ENCODE measurements around the gene SGO2. TPM values are rescaled to one million over a fixed set of nuclear protein-coding genes. Genes with fewer than 3 reads are reported as not detected.
"Not testable (repeated sequence)": the region's sequence is repeated elsewhere in the genome, so short reads cannot be mapped to it uniquely, and the experiment has no call there.

The SGO2 gene
- total RNA-seq, 2 donors from 2014 or later, result 7.6 to 19.5 TPM

GRCh38 chr2:200533754-200534153 is 7.7 kb downstream of the SGO2 start:
- Histone ChIP-seq H3K27ac (no peak overlapping the region), H3K27me3 (no peaks in the 10 kb centered on the region), H3K9ac (ENCODE audit: low read depth in 2 of 2, low read length in 2 of 2) (no peak overlapping the region), H3K36me3 (no peaks in the 10 kb centered on the region), H3K4me3 (no peak overlapping the region), H3K4me1 (no peaks in the 10 kb centered on the region), H3K9me3 (no peaks in the 10 kb centered on the region)
- DNase-seq, result no peak
- TF ChIP-seq CTCF (IDR thresholded peaks at IDR 0.05), result no peak
- intact Hi-C loops (cut with DNase I), result no loop called here

GRCh38 chr2:200534572-200534971 is 8.6 kb downstream of the SGO2 start:
- no peaks in the 10 kb centered on the region for H3K4me1 ChIP-seq
- H3K9ac ChIP-seq (ENCODE audit: low read depth in 2 of 2, low read length in 2 of 2), result no peak overlapping the region
- H3K9me3 ChIP-seq, result no peaks in the 10 kb centered on the region
- H3K27me3 ChIP-seq, result no peaks in the 10 kb centered on the region
- DNase-seq, result no peak
- H3K4me3 ChIP-seq, result no peak overlapping the region
- H3K27ac ChIP-seq, result no peak overlapping the region
- no peaks in the 10 kb centered on the region for H3K36me3 ChIP-seq
- intact Hi-C loops (cut with DNase I), result no loop called here
- TF ChIP-seq CTCF (IDR thresholded peaks at IDR 0.05), result no peak

GRCh38 chr2:200538139-200538538 is 12.1 kb downstream of the SGO2 start:
- H3K27me3 ChIP-seq, result no peaks in the 10 kb centered on the region
- H3K27ac ChIP-seq, result no peak overlapping the region
- intact Hi-C loops (cut with DNase I), result no loop called here

GRCh38 chr2:200540793-200541192 is 14.8 kb downstream of the SGO2 start:
- Histone ChIP-seq H3K9ac (ENCODE audit: low read depth in 2 of 2, low read length in 2 of 2) (no peak overlapping the region), H3K4me3 (no peak overlapping the region), H3K27ac (no peak overlapping the region), H3K4me1 (no peaks in the 10 kb centered on the region), H3K27me3 (no peaks in the 10 kb centered on the region), H3K9me3 (no peaks in the 10 kb centered on the region), H3K36me3 (no peaks in the 10 kb centered on the region)
- no peak for DNase-seq
- TF ChIP-seq CTCF (IDR thresholded peaks at IDR 0.05), result no peak
- intact Hi-C loops (cut with DNase I), result no loop called here

More at GRCh38 chr2:200538139-200538538, 12.1 kb downstream of the SGO2 start:
- H3K4me1 ChIP-seq, result no peaks in the 10 kb centered on the region
- H3K9me3 ChIP-seq, result no peaks in the 10 kb centered on the region
- H3K4me3 ChIP-seq, result no peak overlapping the region
- H3K9ac ChIP-seq (ENCODE audit: low read depth in 2 of 2, low read length in 2 of 2), result no peak overlapping the region
- H3K36me3 ChIP-seq, result no peaks in the 10 kb centered on the region
- TF ChIP-seq CTCF (IDR thresholded peaks at IDR 0.05), result no peak
- DNase-seq, result no peak

- intact Hi-C loops (cut with DNase I); H3K4me1 ChIP-seq; H3K4me3 ChIP-seq; H3K36me3 ChIP-seq; H3K9ac ChIP-seq (ENCODE audit: low read depth in 2 of 2, low read length in 2 of 2); DNase-seq; H3K9me3 ChIP-seq; H3K27ac ChIP-seq; H3K27me3 ChIP-seq: not testable (repeated sequence)
Measured at GRCh38 chr2:200566596-200566995, 40.6 kb downstream of the SGO2 start.

- no peaks in the 10 kb centered on the region for H3K4me1 ChIP-seq
- H3K27ac ChIP-seq, result no peak overlapping the region
- intact Hi-C loops (cut with DNase I), result no loop called here
- H3K27me3 ChIP-seq, result no peaks in the 10 kb centered on the region
- H3K9me3 ChIP-seq, result no peaks in the 10 kb centered on the region
- no peak overlapping the region for H3K4me3 ChIP-seq
- no peak for DNase-seq
- H3K36me3 ChIP-seq, result no peaks in the 10 kb centered on the region
- no peak for TF ChIP-seq CTCF (IDR thresholded peaks at IDR 0.05)
- H3K9ac ChIP-seq (ENCODE audit: low read depth in 2 of 2, low read length in 2 of 2), result no peak overlapping the region
Measured at GRCh38 chr2:200567932-200568331, 41.9 kb downstream of the SGO2 start.
